T-helper 2 cell treated with Interferon-gamma antibody and Interleukin-4, amounts not matched to agents 100 ng/mL and 5 ng/mL, for 36 hours (primary cell): Measurements from ENCODE around the gene PA2G4. TPM values are rescaled to one million over a fixed set of nuclear protein-coding genes. Genes with fewer than 3 reads are reported as not detected.

ENCODE experiments used
- intact Hi-C: fragments of 100-400 bp; cut with micrococcal nuclease; formaldehyde crosslinking; loops from one replicate; pipeline ENCODE4 v1.15.1; 2023
- total RNA-seq: library from RNA; stranded (reverse); gene quantifications from 2 replicates; pipeline ENCODE4 v1.2.3, GENCODE V29; 2022

The PA2G4 gene
- total RNA-seq, 1 donor from 2014 or later = 291 TPM

DNA sequence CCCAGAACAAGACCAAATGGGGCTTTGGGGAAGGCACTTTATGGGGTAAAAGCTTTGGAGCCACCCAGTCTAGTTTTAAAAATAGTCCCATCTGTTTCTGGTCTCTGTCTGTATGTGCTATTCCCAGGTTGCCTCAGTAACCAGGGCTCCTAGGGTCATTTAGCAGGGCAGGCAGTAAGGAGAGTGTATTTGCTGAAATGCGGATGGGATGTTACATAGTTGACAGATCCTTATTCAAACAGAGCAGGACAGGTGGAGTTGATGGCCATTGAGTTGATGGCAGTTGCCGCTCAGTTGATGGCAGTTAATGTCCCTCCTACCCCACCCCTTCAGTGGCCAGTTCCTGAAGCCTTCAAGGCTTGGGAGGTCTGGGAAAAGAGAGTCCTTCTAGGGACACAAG is 18.3 kb downstream of the PA2G4 start:
- intact Hi-C loops = no loop called here

DNA sequence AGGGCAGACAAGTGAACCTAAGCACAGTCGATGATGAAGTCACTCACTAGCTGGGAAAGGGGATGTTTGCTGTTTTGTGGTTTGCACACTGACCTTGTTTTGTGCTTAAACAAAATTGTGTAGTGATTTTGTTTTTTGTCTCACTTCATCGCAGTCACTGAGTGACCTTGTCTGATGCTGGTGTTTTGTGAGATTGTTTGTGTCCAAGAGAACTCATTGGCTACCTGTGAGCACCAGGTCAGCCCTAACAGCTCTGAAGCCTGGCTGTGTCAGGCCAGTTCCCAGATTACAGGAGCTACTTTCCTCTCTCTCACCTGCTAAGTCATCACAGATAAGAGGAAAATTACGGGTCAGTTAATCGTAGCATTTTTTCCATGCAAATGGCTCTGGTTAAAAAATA is 19.8 kb downstream of the PA2G4 start:
- intact Hi-C loops = no loop called here

DNA sequence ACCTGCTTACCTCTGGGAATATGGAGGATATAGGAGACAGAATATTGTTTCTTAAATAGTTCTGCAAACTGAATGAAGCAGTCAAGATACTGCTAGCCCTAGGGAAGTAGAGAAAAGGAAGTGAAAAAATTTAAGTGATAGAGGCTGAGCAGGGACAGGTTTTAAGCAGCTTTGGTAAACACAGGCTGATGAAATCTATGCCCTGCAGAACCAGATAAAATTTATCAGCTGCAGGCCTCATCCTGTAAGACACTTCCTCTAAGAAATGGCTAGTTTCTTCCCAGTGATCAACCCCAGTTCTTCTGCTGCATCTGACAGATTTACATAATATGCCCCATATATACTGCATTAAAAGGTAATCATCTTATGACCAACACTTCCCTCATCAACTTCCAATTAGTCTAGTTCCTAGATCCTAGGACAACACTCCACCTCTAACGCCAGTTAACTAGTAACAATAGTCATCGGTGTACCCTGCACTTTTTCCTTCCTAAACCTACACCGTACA is 22.4 kb downstream of the PA2G4 start:
- intact Hi-C loops = loop anchor here (1.0 to 5.0 kb wide), 5 partner anchors 8 to 321 kb away; partner anchors contain the start of genes CS, SMARCC2, TIMELESS and ZC3H10

DNA sequence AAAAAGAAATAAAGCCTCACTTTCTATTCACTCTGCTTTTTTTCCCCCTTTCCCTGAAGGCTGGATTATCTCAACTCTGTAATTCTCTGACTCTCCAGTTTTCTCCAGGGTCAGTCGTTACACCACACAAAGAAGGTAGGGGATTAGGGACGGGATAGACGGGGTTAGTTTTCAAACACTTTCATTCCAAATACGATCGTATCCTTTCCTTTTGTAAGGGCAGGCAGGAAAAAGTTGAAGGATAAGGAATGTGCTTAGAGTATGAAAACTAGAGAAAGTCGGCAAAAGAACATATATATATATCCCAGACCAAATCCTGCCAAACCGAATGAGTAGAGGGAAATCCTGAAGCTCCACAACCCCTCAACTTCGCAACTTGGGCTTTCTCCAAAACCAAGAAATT is 23.1 kb downstream of the PA2G4 start:
- intact Hi-C loops = loop anchor here (2.0 to 5.0 kb wide), 2 partner anchors 173 to 320 kb away; partner anchors contain the start of genes CS and TIMELESS

DNA sequence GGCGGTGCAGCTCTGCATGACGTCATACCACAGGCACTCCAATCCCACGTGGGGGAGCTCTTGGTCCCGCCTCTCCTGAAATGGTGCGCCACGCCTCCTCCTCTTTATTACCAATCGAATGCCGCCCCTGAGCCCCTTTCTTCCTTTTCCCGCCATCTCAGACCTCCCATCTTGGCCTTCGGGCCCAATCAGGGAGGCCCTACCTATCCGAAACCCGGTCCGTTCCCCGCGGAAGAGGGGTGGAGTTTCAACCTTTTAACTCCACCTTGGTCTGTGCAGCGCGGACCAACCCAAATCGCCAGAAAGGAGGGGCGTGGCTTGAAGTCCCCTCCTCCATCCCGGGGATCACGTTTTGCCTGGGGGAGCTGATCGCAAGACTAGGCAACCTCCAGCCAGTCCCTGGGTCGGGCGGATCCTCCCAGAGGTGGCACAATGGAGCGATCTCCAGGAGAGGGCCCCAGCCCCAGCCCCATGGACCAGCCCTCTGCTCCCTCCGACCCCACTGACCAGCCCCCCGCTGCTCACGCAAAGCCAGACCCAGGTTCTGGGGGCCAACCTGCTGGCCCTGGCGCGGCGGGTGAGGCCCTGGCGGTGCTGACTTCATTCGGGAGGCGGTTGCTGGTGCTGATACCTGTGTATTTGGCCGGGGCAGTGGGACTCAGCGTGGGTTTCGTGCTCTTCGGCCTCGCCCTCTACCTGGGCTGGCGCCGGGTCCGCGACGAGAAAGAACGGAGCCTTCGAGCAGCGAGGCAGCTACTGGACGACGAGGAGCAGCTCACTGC is 23.7 kb downstream of the PA2G4 start, which contains the start of gene ESYT1:
ESYT1 (plus strand) TSS at position 380 of the 782 bp plus-strand sequence; CDS start at position 433, 53 bp downstream.
- intact Hi-C loops = loop anchor here (1.0 to 5.0 kb wide), 6 partner anchors 24 to 509 kb away; partner anchors contain the start of genes COQ10A, CS, MYL6B and TIMELESS

- intact Hi-C loops = loop anchor here (1.0 to 5.0 kb wide), 6 partner anchors 10 to 508 kb away; partner anchors contain the start of genes COQ10A, MYL6B and TIMELESS
These were observed 24.4 kb downstream of the PA2G4 start for GRCh38 chr12:56128670-56129205.

- intact Hi-C loops = loop anchor here (1.0 to 5.0 kb wide), 5 partner anchors 9 to 507 kb away; partner anchors contain the start of genes COQ10A and TIMELESS
These were observed 25.0 kb downstream of the PA2G4 start for GRCh38 chr12:56129206-56129941.

- intact Hi-C loops = loop anchor here (1.0 to 5.0 kb wide), 5 partner anchors 8 to 507 kb away; partner anchors contain the start of genes COQ10A and TIMELESS
These were observed 25.7 kb downstream of the PA2G4 start for GRCh38 chr12:56129942-56130495.

DNA sequence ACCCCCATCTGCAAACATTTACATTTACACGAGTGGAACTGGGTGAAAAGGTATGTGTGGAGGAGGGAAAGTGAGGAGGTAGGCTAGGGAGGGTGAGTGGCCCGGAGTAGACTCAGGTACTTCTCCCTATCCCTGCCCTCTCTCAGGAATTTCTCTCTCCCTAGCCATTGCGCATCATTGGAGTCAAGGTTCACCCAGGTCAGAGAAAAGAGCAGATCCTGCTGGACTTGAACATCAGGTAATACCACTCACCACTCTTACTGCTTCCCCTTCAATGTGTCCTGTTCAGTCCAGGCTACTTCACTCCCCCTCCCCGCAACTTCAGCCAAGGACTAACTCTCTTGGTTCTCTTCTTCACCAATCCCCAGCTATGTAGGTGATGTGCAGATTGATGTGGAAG is 26.5 kb downstream of the PA2G4 start:
- intact Hi-C loops = no loop called here

DNA sequence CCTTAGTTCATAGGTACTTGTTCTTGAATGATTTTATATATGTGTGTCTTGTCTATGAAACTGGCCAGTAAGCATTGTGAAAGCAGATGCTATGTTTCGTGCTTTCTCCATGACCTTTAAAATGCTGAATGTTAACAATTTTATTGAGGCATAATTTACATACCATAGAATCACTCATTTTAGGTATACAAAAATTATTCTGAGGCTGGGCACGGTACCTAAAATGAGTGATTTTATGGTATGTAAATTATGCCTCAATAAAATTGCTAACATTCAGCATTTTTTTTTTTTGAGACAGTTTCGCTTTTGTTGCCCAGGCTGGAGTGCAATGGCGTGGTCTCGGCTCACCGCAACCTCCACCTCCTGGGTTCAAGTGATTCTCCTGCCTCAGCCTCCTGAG is 30.5 kb downstream of the PA2G4 start:
- intact Hi-C loops = no loop called here

DNA sequence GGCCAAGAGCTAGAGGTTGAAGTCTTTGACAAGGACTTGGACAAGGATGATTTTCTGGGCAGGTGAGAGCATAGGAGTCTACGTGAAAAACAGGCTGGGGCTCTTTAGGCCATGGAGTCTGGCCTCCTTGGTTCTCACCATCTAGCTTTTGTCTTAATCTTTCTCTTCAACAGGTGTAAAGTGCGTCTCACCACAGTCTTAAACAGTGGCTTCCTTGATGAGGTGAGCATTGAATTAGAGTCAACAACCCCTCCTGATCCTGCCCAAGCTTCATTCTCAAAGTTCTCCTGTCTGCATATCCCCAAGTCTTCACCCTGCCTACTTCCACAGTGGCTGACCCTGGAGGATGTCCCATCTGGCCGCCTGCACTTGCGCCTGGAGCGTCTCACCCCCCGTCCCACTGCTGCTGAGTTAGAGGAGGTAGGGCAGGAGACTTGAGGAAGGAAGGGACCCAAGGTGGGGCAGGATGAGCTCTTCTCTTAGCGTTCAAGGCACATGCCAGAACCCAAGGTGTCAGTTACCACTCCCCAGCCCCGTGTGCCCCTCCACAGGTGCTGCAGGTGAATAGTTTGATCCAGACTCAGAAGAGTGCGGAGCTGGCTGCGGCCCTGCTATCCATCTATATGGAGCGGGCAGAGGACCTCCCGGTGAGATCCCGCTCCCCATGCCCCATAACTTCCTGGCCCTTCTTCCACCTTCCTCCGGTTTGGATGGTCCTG is 33.7 kb downstream of the PA2G4 start:
- intact Hi-C loops = loop anchor here (1.0 kb wide), 1 partner anchor 9 kb away; no protein-coding TSS in a partner anchor

DNA sequence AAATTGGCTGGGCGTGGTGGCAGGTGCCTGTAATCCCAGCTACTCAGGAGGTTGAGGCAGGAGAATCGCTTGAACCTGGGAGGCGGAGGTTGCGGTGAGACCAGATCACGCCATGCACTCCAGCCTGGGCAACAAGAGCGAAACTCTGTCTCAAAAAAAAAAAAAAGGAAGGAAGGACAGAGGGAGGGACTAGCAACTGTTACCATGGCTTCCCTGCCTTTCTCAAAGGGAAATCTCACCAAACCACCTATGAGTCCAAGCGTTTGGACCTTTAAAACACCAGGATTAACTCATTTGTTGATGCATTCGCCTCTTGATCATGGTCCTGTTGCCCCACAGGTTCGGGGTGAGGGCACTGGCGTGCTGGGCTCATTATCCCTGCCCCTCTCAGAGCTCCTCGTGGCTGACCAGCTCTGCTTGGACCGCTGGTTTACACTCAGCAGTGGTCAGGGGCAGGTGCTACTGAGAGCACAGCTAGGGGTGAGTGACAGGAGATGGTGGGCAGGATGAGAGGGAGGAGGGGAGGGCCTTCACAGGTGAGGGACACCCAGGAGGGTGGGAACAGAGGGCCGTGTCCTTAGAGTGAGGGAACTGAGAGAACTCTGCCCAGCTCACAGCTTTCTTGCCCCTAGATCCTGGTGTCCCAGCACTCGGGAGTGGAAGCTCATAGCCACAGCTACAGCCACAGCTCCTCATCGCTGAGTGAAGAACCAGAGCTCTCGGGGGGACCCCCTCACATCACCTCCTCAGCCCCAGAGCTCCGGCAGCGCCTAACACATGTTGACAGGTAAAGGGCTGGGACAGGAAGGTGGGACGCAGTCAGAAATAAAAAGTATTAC is 37.8 kb downstream of the PA2G4 start:
- intact Hi-C loops = no loop called here

- intact Hi-C loops = no loop called here
These were observed 38.9 kb downstream of the PA2G4 start for GRCh38 chr12:56143217-56143616.

- intact Hi-C loops = no loop called here
These were observed 39.5 kb downstream of the PA2G4 start for GRCh38 chr12:56143870-56144269.

DNA sequence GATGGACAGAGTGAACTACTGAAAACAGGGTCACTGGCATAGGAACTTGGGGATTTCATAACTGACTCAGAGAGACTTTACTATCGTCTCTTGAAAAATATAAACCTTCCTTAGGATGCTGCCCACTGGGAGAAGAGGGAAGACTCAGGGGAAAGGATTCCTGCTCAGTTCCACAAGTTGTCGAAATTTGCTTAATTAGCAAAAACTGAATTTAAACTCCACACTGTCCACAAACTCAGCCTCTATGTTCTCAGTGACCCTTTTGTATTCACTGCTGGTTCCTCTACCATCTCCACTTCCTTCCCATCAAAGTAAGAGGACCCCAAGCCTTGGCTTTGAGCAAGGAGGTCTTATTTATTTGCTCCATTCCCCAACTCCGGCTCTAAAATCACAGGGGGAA is 40.9 kb downstream of the PA2G4 start:
- intact Hi-C loops = no loop called here

DNA sequence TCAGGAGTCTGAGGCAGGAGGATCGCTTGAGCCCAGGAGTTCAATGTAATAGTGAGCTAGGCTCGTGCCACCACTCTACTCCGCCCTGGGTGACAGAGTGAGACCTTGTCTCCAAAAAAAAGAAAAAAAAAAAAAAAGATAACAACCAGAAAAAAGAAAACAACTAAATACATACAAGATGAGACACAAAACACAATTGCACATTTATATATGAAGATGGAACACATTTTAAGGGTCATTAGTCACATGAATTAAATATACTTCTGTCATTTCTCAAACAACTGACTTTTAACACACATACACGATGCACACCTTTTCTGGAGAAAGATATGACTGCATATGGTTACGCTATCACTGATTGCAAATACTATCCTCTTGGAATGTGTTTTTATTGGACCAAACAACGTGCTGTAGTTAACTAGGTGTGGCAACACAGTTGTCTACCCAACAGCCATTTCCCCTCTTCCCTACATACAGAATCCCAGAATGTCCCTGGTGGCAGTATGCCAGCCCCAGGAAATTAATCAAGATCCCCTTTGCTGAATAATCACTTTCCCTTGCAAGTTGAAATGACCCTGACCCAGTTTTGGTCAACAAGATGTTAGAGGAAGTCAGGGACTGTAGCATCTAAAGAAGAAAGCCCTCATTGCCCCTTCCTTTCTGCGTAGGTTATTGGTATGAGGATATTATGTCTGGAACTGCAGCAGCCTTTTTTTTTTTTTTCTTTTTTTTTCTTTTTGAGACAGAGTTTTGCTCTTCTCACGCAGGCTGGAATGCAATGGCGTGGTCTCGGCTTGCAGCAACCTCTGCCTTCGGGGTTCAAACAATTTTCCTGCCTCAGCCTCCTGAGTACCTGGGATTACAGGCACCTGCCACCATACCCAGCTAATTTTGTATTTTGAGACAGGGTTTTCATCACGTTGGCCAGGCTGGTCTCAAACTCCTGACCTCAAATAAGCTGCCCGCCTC is 42.4 kb downstream of the PA2G4 start:
- intact Hi-C loops = no loop called here

DNA sequence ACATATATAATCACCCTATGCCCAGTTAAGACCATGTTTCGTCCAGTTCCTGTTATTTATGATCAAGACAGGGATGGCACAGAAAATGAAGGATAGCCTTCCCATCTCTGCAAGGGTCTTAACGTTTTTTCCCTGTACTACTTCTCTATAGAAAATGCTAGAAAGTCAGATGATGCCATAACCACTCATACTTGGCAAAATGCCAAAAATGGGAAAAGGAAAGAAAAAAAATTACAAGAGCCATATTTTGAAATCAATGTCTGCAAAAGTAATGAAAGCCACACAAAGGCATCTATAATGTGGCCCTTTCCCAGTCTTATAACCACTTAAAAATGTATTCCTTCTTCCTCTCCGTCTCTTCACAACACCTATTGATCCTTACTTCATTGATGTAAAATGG is 46.2 kb downstream of the PA2G4 start:
- intact Hi-C loops = loop anchor here (5.0 kb wide), 1 partner anchor 223 kb away; the partner anchor contains the start of gene PYM1

DNA sequence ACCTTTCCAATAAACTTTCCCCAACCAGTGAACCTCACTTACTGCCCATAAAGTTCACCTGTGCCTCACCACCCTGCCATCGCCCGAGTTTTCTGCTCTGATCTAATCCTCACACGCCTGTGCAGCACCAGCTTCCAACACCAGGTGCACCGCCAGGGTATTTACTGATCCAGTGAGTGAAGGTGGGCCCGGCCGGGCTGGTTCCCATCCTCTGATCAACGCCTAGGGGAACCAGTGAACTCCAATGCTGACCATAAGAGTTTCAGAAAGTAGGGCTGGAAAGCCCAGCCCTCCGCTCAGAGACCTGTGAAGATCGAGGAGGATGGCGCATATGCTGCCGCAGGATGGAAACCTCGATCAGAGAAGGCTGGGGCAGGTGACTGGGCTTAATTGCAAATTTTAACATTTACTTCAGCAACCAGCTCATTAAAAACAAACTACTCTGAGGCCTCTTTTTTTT is 47.3 kb downstream of the PA2G4 start:
- intact Hi-C loops = loop anchor here (1.0 to 5.0 kb wide), 5 partner anchors 9 to 224 kb away; partner anchors contain the start of genes ESYT1, PYM1 and ZC3H10
